ENCODE measurements around the gene TAX1BP1. TPM values are rescaled to one million over a fixed set of nuclear protein-coding genes. Genes with fewer than 3 reads are reported as not detected.
A peak's percentile ranks its signal among the peaks of the same experiment; 100 is the strongest.

Gene TAX1BP1
- total and polyA plus RNA-seq, 2 of the 13 experiments (the other 11 are each of a cell fraction or from before 2014, with no cell fraction given): 95.2 to 98.9 TPM

DNA sequence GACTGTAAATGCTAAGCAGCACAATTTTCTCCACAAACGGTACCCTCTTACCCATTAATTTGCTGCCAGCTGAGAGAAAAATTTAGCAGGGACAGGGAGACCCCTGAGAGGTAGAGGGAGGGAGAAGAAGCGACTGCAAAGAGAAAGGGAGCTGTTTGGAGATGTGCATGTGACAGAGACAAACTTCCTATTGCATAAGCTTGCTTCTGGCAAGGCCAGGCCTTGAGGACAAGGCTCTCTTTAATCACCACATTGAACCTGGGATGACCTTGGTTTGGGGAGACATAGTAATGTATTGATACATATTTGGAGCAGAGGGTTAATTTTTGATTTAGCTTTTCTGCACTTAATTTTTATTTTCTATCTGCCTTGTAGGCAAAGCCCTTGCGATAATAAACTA lies 46.2 kb upstream of the TAX1BP1 start (continued):
- TF ChIP-seq ZFP90 (CRISPR knock-in tag; IDR thresholded peaks at IDR 0.05; ENCODE audit: borderline replicate concordance) (no peak), SCMH1 (CRISPR knock-in tag; IDR thresholded peaks at IDR 0.05; ENCODE audit: borderline replicate concordance) (no peak), TBP (CRISPR knock-in tag; IDR thresholded peaks at IDR 0.05) (no peak), EED (CRISPR knock-in tag; IDR thresholded peaks at IDR 0.05) (no peak), GATAD2A (CRISPR knock-in tag; IDR thresholded peaks at IDR 0.05) (peak; percentile 90), PLSCR1 (CRISPR knock-in tag; IDR thresholded peaks at IDR 0.05; ENCODE audit: borderline replicate concordance) (no peak), MIER3 (CRISPR knock-in tag; IDR thresholded peaks at IDR 0.05; ENCODE audit: borderline replicate concordance) (peak; percentile 81; the same call in 1 of the 2 replicates), KMT2B (CRISPR knock-in tag; IDR thresholded peaks at IDR 0.05) (peak; percentile 47; the same call in 1 of the 2 replicates), ZNF644 (CRISPR knock-in tag; IDR thresholded peaks at IDR 0.05; ENCODE audit: low read depth) (peak; percentile 92), FOXP1 (IDR thresholded peaks at IDR 0.05) (no peak), FOXP1 (CRISPR knock-in tag; IDR thresholded peaks at IDR 0.05) (peak; percentile 41; the same call in 1 of the 2 replicates), ZBTB21 (CRISPR knock-in tag; IDR thresholded peaks at IDR 0.05) (no peak), ZNF572 (CRISPR knock-in tag; IDR thresholded peaks at IDR 0.05) (no peak), GABPB1 (CRISPR knock-in tag; IDR thresholded peaks at IDR 0.05) (peak; percentile 35; the same call in 1 of the 2 replicates), TAF15 (IDR thresholded peaks at IDR 0.05; ENCODE audit: low read depth, low read length, poor library complexity, severe bottlenecking) (no peak), ZNF746 (CRISPR knock-in tag; IDR thresholded peaks at IDR 0.05) (no peak), ZFP36 (IDR thresholded peaks at IDR 0.05; ENCODE audit: borderline replicate concordance, low read depth, low read length, partially characterized antibody) (no peak), EHMT2 (IDR thresholded peaks at IDR 0.05; ENCODE audit: borderline replicate concordance, low read depth, low read length) (no peak), BHLHE40 (IDR thresholded peaks at IDR 0.05; ENCODE audit: low read length) (no peak), SP5 (CRISPR knock-in tag; IDR thresholded peaks at IDR 0.05; ENCODE audit: borderline replicate concordance, low read depth) (peak; percentile 29; the same call in 1 of the 2 replicates), TCF7L2 (IDR thresholded peaks at IDR 0.05; ENCODE audit: low read depth, low read length) (no peak), TP53 (CRISPR knock-in tag; conservative IDR thresholded peaks at IDR 0.05) (no peak), RAD21 (CRISPR knock-in tag; IDR thresholded peaks at IDR 0.05) (no peak), ARID3A (IDR thresholded peaks at IDR 0.05; ENCODE audit: low read depth, low read length) (peak; percentile 27; the same call in 1 of the 2 replicates), NFYB (CRISPR knock-in tag; IDR thresholded peaks at IDR 0.05) (no peak), ELF4 (CRISPR knock-in tag; IDR thresholded peaks at IDR 0.05; ENCODE audit: borderline replicate concordance) (no peak), MNT (IDR thresholded peaks at IDR 0.05) (no peak), RARG (CRISPR knock-in tag; IDR thresholded peaks at IDR 0.05; ENCODE audit: low read depth) (no peak), CBX5 (CRISPR knock-in tag; IDR thresholded peaks at IDR 0.05; ENCODE audit: borderline replicate concordance) (0 out of 2 replicates have a peak, but pooled peaks have one; percentile 41)
- TF ChIP-seq, protein P1, sequence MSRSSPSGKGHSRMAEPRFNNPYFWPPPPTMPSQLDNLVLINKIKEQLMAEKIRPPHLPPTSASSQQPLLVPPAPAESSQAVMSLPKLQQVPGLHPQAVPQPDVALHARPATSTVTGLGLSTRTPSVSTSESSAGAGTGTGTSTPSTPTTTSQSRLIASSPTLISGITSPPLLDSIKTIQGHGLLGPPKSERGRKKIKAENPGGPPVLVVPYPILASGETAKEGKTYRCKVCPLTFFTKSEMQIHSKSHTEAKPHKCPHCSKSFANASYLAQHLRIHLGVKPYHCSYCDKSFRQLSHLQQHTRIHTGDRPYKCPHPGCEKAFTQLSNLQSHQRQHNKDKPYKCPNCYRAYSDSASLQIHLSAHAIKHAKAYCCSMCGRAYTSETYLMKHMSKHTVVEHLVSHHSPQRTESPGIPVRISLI (CRISPR knock-in tag; IDR thresholded peaks at IDR 0.05; ENCODE audit: borderline replicate concordance): no peak
